Activated CD4-positive, alpha-beta T cell treated with anti-CD3 and anti-CD28 coated beads, Interleukin-2, amount 10 ng/mL, durations not matched to agents 7 days and 5 days (primary cell): ENCODE measurements around the gene ABHD16B. TPM values are rescaled to one million over a fixed set of nuclear protein-coding genes. Genes with fewer than 3 reads are reported as not detected.

ENCODE experiments used
- CTCF ChIA-PET: fragments of 350-600 bp; sonication (Branson Sonifier 250); formaldehyde crosslinking; loops from one replicate; lab custom pipeline; 2021; ENCODE audit warnings: antibody characterized with exemption; lab: Charles Lee
- POLR2A ChIA-PET: fragments of 350-600 bp; sonication (Branson Sonifier 250); formaldehyde crosslinking; loops from one replicate; lab custom pipeline; 2021; ENCODE audit warnings: antibody characterized with exemption; lab: Charles Lee
- DNase-seq: peaks from one replicate; pipeline ENCODE4 v3.0.0-alpha.2; 2020
- H3K27ac Mint-ChIP-seq: one replicate; pipeline ENCODE4 v1.8.0; 2021; ENCODE audit warnings: mild to moderate bottlenecking, moderate library complexity, mixed read lengths
- H3K27me3 Mint-ChIP-seq: one replicate; pipeline ENCODE4 v1.8.0; 2021; ENCODE audit warnings: mixed read lengths
- H3K36me3 Mint-ChIP-seq: one replicate; pipeline ENCODE4 v1.8.0; 2021; ENCODE audit warnings: low read depth, mixed read lengths
- H3K4me1 Mint-ChIP-seq: one replicate; pipeline ENCODE4 v1.8.0; 2021; ENCODE audit warnings: mixed read lengths
- H3K4me3 Mint-ChIP-seq: one replicate; pipeline ENCODE4 v1.8.0; 2021; ENCODE audit warnings: mild to moderate bottlenecking, moderate library complexity, mixed read lengths
- H3K9me3 Mint-ChIP-seq: one replicate; pipeline ENCODE4 v1.8.0; 2021; ENCODE audit warnings: mixed read lengths
- total RNA-seq, 2 experiments: library from RNA; stranded (reverse); gene quantifications; one replicate each; pipeline ENCODE4 v1.2.3, GENCODE V29; 2021

ABHD16B gene
- not detected for total RNA-seq

GRCh38 chr20:63861365-63861934, at the start of gene ABHD16B:
Gene ABHD16B, plus strand, starts transcription at chr20:63861498. Its CDS starts 43 bp downstream, at chr20:63861541.
- H3K36me3 Mint-ChIP-seq = peaks cover 15% of the 10 kb centered on the region
- peaks cover 34% of the 10 kb centered on the region for H3K4me1 Mint-ChIP-seq
- H3K27ac Mint-ChIP-seq = no peak within 1 kb of the TSS
- H3K9me3 Mint-ChIP-seq = no peaks in the 10 kb centered on the region
- ChIA-PET CTCF (interaction anchor here (1.2 kb wide), 1 partner anchor 10 kb away, joined by 3 read pairs; no protein-coding TSS in a partner anchor), POLR2A (no interaction called here)
- no peak within 1 kb of the TSS for H3K4me3 Mint-ChIP-seq
- DNase-seq = no peak
- no peaks in the 10 kb centered on the region for H3K27me3 Mint-ChIP-seq

- Mint-ChIP-seq H3K27ac (peak overlapping the region; percentile 25), H3K27me3 (no peaks in the 10 kb centered on the region), H3K4me3 (no peak overlapping the region), H3K4me1 (no peaks in the 10 kb centered on the region), H3K36me3 (no peaks in the 10 kb centered on the region), H3K9me3 (no peaks in the 10 kb centered on the region)
- DNase-seq = no peak
- CTCF ChIA-PET = no interaction called here
- POLR2A ChIA-PET = no interaction called here
These were observed 46.2 kb upstream of the ABHD16B start for GRCh38 chr20:63814891-63815614.

- DNase-seq = no peak
- ChIA-PET CTCF (no interaction called here), POLR2A (no interaction called here)
- no peak overlapping the region for H3K4me3 Mint-ChIP-seq
- H3K4me1 Mint-ChIP-seq = no peaks in the 10 kb centered on the region
- no peaks in the 10 kb centered on the region for H3K36me3 Mint-ChIP-seq
- H3K27me3 Mint-ChIP-seq = no peaks in the 10 kb centered on the region
- H3K27ac Mint-ChIP-seq = no peak overlapping the region
- H3K9me3 Mint-ChIP-seq = no peaks in the 10 kb centered on the region
These were observed 45.6 kb upstream of the ABHD16B start for GRCh38 chr20:63815615-63816253.

GRCh38 chr20:63819224-63819921, 41.9 kb upstream of the ABHD16B start:
- no peak for DNase-seq
- CTCF ChIA-PET = interaction anchor here (0.8 to 1.0 kb wide), 3 partner anchors 9 to 34 kb away, joined by 3 to 4 read pairs (median 4); no protein-coding TSS in a partner anchor
- POLR2A ChIA-PET = no interaction called here
- Mint-ChIP-seq H3K4me3 (no peak overlapping the region), H3K4me1 (no peaks in the 10 kb centered on the region), H3K27ac (no peak overlapping the region), H3K36me3 (no peaks in the 10 kb centered on the region), H3K27me3 (peaks cover 3% of the 10 kb centered on the region), H3K9me3 (no peaks in the 10 kb centered on the region)

GRCh38 chr20:63821811-63822210, 39.5 kb upstream of the ABHD16B start:
- Mint-ChIP-seq H3K9me3 (no peaks in the 10 kb centered on the region), H3K4me3 (no peak overlapping the region)
- POLR2A ChIA-PET = no interaction called here

GRCh38 chr20:63822276-63822696, 39.0 kb upstream of the ABHD16B start:
- peaks cover 9% of the 10 kb centered on the region for H3K27me3 Mint-ChIP-seq
- POLR2A ChIA-PET = no interaction called here
- no peaks in the 10 kb centered on the region for H3K9me3 Mint-ChIP-seq
- no peak overlapping the region for H3K4me3 Mint-ChIP-seq
- DNase-seq = no peak
- H3K36me3 Mint-ChIP-seq = no peaks in the 10 kb centered on the region
- CTCF ChIA-PET = no interaction called here
- H3K27ac Mint-ChIP-seq = no peak overlapping the region
- no peaks in the 10 kb centered on the region for H3K4me1 Mint-ChIP-seq

More at GRCh38 chr20:63821811-63822210, 39.5 kb upstream of the ABHD16B start:
- Mint-ChIP-seq H3K27me3 (peaks cover 9% of the 10 kb centered on the region), H3K36me3 (no peaks in the 10 kb centered on the region), H3K4me1 (no peaks in the 10 kb centered on the region), H3K27ac (no peak overlapping the region)
- DNase-seq = no peak
- CTCF ChIA-PET = interaction anchor here (1.1 kb wide), 1 partner anchor 284 kb away, joined by 3 read pairs; the partner anchor contains the start of gene PTK6

GRCh38 chr20:63823691-63824311, 37.5 kb upstream of the ABHD16B start:
- Mint-ChIP-seq H3K27ac (no peak overlapping the region), H3K27me3 (peaks cover 19% of the 10 kb centered on the region), H3K4me1 (no peaks in the 10 kb centered on the region), H3K36me3 (no peaks in the 10 kb centered on the region), H3K4me3 (no peak overlapping the region), H3K9me3 (no peaks in the 10 kb centered on the region)
- CTCF ChIA-PET = interaction anchor here (1.0 kb wide), 1 partner anchor 155 kb away, joined by 3 read pairs; the partner anchor contains the start of gene SAMD10
- no peak for DNase-seq
- POLR2A ChIA-PET = no interaction called here

GRCh38 chr20:63825331-63826118, 35.8 kb upstream of the ABHD16B start:
- no peak overlapping the region for H3K4me3 Mint-ChIP-seq
- CTCF ChIA-PET = no interaction called here
- H3K27me3 Mint-ChIP-seq = peaks cover 32% of the 10 kb centered on the region
- DNase-seq = no peak
- POLR2A ChIA-PET = no interaction called here
- H3K4me1 Mint-ChIP-seq = peaks cover 8% of the 10 kb centered on the region
- no peaks in the 10 kb centered on the region for H3K36me3 Mint-ChIP-seq
- H3K9me3 Mint-ChIP-seq = no peaks in the 10 kb centered on the region
- H3K27ac Mint-ChIP-seq = no peak overlapping the region

GRCh38 chr20:63826753-63827152, 34.5 kb upstream of the ABHD16B start:
- ChIA-PET POLR2A (no interaction called here), CTCF (no interaction called here)
- Mint-ChIP-seq H3K4me1 (peaks cover 8% of the 10 kb centered on the region), H3K9me3 (no peaks in the 10 kb centered on the region), H3K36me3 (no peaks in the 10 kb centered on the region), H3K4me3 (no peak overlapping the region), H3K27me3 (peaks cover 32% of the 10 kb centered on the region), H3K27ac (no peak overlapping the region)
- DNase-seq = no peak

- no peaks in the 10 kb centered on the region for H3K9me3 Mint-ChIP-seq
- H3K4me1 Mint-ChIP-seq = peaks cover 8% of the 10 kb centered on the region
- no peak overlapping the region for H3K27ac Mint-ChIP-seq
- POLR2A ChIA-PET = interaction anchor here (0.5 kb wide), 1 partner anchor 307 kb away, joined by 3 read pairs; no protein-coding TSS in a partner anchor
- H3K36me3 Mint-ChIP-seq = no peaks in the 10 kb centered on the region
- no peak for DNase-seq
- peaks cover 41% of the 10 kb centered on the region for H3K27me3 Mint-ChIP-seq
- no peak overlapping the region for H3K4me3 Mint-ChIP-seq
- CTCF ChIA-PET = interaction anchor here (0.6 kb wide), 1 partner anchor 387 kb away, joined by 3 read pairs; no protein-coding TSS in a partner anchor
These were observed 33.2 kb upstream of the ABHD16B start for GRCh38 chr20:63828124-63828523.

GRCh38 chr20:63828545-63828944, 32.8 kb upstream of the ABHD16B start:
- H3K27ac Mint-ChIP-seq = no peak overlapping the region
- no peak overlapping the region for H3K4me3 Mint-ChIP-seq
- ChIA-PET POLR2A (interaction anchor here (0.5 kb wide), 1 partner anchor 308 kb away, joined by 3 read pairs; no protein-coding TSS in a partner anchor), CTCF (no interaction called here)
- H3K4me1 Mint-ChIP-seq = peaks cover 8% of the 10 kb centered on the region
- H3K9me3 Mint-ChIP-seq = no peaks in the 10 kb centered on the region
- no peak for DNase-seq
- H3K36me3 Mint-ChIP-seq = no peaks in the 10 kb centered on the region
- H3K27me3 Mint-ChIP-seq = peaks cover 45% of the 10 kb centered on the region
